ENCODE data around the gene KLHL29.
"Not testable (repeated sequence)": the region's sequence is repeated elsewhere in the genome, so short reads cannot be mapped to it uniquely, and the experiment has no call there.

Gene KLHL29

GRCh38 chr2:23719716-23720115 lies 334.7 kb downstream of the KLHL29 start:
- DNase-seq (ENCODE audit: low read depth), result no peak

GRCh38 chr2:23720705-23721453 lies 335.9 kb downstream of the KLHL29 start:
- no peak for DNase-seq (ENCODE audit: low read depth)

DNA sequence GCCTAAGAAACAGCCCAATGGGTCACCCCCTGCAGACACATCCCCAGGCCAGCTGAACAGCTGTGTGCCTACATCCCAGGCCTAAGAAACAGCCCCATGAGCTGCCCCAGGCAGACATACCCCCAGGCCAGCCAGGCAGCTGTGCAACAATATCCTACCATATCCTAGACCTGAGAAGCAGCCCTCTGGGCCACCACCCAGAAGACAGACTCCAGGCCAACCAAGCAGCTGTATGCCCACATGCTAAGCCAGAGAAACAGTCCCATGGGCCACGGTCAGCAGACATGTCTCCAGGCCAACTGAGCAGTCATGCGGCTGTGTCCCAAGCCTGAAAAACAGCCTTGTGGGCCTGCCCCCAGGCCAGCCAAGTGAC lies 336.5 kb downstream of the KLHL29 start:
- no peak for DNase-seq (ENCODE audit: low read depth)

DNA sequence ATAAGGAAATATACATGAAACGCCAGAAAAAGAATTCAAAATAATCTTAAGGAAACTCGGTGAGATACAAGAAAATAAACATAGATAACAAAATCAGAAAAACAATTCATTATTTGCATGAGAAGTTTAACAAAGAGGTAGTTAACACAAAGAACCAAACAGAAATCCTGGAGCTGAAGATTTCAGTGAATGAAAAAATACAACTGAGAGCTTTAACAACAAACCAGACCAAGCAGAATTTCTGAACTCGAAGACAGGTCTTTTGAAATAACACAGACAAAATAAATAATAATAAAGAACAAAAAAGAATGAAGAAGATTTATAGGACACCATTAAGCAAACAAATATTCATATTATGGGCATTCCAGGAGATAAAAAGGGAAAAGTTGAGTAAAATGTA lies 337.3 kb downstream of the KLHL29 start:
- no peak for DNase-seq (ENCODE audit: low read depth)

GRCh38 chr2:23723029-23723428 lies 338.1 kb downstream of the KLHL29 start:
- DNase-seq (ENCODE audit: low read depth), result not testable (repeated sequence)

- no peak for DNase-seq (ENCODE audit: low read depth)
Observed at GRCh38 chr2:23734416-23734815, 349.4 kb downstream of the KLHL29 start.

- not testable (repeated sequence) for DNase-seq (ENCODE audit: low read depth)
Observed at GRCh38 chr2:23736783-23737182, 351.8 kb downstream of the KLHL29 start.

DNA sequence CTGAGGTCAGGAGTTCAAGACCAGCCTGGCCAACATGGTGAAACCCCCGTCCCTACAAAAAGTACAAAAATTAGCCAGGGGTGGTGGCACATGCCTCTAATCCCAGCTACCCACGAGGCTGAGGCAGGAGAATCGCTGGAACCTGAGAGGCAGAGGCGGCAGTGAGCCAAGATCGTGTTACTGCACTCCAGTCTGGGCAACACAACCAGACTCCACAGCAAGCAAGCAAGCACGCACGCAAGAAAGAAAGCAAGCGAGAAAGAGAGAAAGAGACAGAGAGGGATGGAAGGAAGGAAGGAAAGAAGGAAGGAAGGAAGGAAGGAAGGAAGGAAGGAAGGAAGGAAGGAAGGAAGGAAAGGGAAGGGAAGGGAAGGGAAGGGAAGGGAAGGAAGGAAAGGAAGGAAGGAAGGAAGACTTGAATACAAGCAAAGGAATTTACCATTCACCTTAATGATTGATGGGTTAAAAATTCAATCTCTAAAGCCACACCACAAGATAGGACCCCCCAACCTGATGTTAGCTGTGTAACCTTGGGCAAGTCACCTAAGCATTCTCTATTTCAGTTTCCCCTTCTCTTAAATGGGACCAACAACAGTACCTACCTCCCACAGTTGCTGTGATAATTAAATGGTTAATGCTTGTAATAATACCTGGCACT lies 360.2 kb downstream of the KLHL29 start:
- no peak for DNase-seq (ENCODE audit: low read depth)

GRCh38 chr2:23745726-23746105 lies 360.7 kb downstream of the KLHL29 start:
- no peak for DNase-seq (ENCODE audit: low read depth)

GRCh38 chr2:23746141-23746863 lies 361.3 kb downstream of the KLHL29 start:
- no peak for DNase-seq (ENCODE audit: low read depth)

- DNase-seq (ENCODE audit: low read depth), result no peak
Observed at GRCh38 chr2:23751747-23752265, 366.8 kb downstream of the KLHL29 start.

GRCh38 chr2:23753291-23754010 lies 368.5 kb downstream of the KLHL29 start:
- DNase-seq (ENCODE audit: low read depth), result no peak

GRCh38 chr2:23754970-23755369 lies 370.0 kb downstream of the KLHL29 start:
- no peak for DNase-seq (ENCODE audit: low read depth)

DNA sequence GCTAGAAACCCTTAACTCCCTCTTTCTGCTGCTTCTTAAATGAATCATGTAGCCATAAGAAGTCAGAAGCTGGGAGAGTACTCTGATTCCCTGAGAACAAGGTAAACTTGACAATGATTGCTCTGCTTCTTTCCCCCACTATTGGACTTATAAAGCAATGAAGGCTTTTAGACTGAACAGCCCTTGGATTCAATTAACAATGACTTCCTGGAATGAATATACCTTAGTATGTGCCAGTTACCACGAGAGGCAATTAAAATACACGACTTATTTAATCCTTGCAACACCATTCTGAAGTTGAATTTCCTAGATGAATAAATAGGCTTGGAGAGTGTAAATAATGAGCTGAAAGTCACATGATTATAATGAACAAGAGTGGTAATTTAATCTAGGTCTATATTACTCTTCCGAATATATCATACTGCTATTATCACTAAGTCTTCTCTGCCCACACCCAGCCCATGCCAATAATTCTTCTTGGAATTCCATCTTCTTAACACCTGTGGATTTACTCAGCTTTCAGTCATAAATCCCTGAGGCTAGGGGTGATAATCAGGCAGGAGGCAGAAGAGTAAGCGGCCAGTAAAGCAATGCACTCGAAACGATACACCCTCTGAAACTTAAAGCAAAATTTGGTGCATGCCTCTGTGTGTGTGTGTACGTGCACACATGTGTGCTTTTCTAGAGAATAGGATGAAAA lies 371.8 kb downstream of the KLHL29 start:
- DNase-seq (ENCODE audit: low read depth), result no peak

DNA sequence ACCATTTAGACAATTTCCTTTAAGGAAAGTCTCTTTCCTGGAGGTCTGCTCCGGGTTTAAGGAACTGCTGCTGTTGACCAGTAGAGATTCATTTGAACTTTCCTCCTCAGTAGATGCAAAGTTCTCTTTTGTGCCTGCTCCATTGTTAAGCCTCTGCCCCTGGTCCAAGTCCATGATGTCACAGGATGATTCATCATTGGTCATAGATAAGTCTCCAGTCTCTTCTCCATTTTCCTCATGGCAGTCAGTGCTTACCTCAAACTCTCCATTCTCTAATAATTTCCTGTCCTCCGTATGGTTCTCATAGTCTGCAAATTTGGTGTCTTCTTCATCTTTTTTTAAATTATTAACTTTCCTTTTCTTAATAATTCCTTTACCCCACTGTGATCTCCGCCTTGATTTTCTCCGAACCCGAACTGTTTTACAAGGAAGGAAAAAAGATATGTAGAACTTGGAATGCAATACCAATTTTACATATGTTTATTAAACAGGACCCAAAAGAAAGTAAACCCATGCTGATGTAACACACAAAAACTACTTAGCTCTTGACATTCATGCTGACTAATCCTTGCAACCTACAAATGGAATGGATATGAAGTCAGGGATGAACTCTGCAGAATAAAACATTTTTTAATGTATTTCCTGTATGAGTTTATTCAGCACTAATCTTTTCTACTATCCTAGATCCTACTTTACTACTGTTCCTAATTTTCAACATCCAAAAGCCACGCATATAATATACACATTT lies 372.9 kb downstream of the KLHL29 start:
- DNase-seq (ENCODE audit: low read depth), result no peak

Measured in stimulated activated CD8-positive, alpha-beta memory T cell treated with anti-CD3 and anti-CD28 coated beads, Interleukin-7, amount 100 ng/mL, for 24 hours (primary cell).